ENCODE results near the gene HERPUD1.

The HERPUD1 gene

GRCh38 chr16:56936491-56936890, 4.5 kb downstream of the HERPUD1 start:
- no peak for DNase-seq

- DNase-seq: no peak
Observed at GRCh38 chr16:56936950-56937349, 5.0 kb downstream of the HERPUD1 start.

- DNase-seq: peak; percentile 26
Observed at GRCh38 chr16:56938664-56939513, 6.9 kb downstream of the HERPUD1 start.

GRCh38 chr16:56939801-56940200, 7.9 kb downstream of the HERPUD1 start:
- no peak for DNase-seq

DNA sequence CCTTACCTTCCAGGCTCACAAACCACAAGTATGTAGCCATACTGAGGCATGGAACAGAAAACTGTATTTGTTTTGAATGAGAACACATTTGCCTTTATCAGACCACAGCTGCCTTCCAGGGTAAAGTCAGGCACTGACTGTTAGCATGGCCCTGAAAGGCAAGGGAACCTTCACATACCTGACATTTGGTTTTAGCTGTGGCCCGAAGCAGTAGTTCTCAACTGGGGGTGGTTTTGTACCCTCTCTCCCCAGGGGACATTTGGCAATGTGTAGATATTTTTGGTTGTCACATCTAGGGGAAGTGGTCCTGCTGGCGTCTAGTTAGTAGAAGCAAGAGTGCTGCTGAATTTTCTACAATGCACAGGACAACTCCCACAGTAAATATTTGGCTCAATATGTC, 9.2 kb downstream of the HERPUD1 start:
- DNase-seq: no peak

DNA sequence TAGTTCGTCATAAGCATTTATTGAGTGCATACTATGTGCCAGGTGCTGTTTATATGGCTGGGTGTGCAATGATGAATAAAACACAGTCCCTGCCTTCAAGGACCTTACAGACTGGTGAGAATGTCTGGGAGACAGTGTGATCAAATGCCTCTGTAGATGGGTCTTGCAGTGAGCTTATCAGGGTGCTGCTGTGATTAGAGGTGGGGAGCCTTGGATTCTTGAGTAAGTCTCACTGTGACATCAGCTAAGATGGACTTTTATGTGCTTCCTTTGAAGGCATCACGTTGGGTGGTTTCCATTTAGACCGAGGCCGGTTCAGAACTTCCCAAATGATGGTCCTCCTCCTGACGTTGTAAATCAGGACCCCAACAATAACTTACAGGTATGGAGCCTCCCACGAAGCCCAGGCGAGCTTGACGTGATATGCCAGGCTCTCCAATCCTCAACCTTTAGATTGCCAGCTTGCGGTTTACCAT, 10.0 kb downstream of the HERPUD1 start:
- DNase-seq: no peak

- no peak for DNase-seq
Observed at GRCh38 chr16:56943761-56944375, 11.9 kb downstream of the HERPUD1 start.

GRCh38 chr16:56944954-56945839, 13.3 kb downstream of the HERPUD1 start:
- no peak for DNase-seq

DNA sequence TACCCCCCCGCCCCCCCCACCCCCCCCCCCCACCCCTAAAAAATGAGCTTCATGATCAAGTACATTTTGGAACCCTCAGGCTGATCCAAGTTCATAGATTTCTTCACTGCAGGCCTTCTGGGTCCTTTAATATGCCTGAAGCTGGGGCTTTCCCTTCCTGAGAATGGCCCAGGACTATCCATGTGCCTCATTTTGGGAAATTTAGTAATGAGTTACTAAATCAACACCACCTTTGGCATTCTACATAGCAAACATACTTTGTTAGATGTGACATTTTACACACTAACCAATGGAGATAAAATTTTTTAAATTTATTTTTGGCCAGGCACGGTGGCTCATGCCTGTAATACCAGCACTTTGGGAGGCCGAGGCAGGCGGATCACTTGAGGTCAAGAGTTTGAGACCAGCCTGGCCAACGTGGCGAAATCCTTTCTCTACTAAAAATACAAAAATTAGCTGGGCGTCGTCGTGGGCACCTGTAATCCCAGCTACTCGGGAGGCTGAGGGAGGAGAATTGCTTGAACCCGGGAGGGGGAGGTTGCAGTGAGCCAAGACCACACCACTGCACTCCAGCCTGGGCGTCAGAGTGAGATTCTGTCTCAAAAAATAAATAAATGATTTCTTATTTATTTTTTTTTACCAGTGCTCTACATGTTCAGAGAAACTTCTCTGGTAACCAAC, 14.0 kb downstream of the HERPUD1 start:
- no peak for DNase-seq

DNA sequence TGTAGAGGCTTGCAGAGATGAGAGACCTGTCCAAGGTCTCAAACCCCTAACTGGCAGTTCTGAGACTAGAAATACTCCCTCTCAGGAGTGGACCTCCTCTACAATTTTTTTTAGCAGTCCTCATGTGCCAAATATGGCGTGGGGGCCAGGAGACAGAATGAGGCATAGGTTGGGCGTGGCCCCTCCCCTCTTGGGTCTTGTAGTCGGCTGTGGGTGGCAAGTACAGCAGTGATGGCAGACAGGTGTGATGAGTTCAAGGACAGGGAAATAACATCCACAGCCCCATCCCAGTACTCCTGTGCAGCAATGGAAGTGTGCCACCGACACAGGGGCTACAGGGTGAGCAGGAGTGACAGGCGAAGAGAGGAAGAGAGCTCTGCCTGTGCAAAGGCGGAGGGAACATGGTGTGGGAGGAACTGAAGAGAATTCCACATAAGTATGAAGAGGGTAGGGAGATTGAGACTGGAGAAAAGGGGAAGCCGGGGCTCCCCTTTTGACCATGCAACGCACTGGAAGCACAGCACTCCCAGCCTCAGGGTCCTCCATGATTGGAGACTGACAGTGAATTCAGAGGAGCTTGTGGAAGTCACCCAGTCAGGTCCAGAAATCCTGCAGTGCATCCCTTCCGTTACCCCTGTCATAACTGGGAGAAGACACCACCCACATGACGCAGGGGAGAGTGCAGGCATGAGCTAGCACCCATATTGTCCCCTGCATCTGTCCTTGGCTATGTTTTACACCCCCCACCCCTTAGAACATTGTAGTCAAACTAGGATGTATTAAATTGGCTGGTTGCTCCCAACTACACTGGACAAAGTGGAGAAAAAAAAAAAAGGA, 15.0 kb downstream of the HERPUD1 start:
- DNase-seq: no peak

DNA sequence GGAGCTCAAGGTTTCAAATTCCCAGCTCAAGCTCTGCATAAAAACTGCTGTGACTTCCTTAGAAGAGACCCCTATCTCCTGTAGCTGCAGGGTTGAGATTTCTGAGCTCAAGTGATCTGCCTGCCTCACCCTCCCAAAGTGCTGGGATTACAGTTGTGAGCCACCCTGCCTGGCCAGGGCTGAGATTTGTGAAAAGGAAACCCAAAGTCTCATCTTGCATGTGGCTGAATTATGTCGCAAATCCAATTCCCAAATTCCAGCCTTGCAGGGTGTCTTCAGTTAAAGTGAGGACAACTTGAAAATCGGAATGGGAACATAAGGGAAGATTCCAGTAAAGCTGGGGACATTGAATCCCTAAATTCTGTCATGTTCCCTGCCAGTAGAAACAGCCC, 15.7 kb downstream of the HERPUD1 start:
- DNase-seq: no peak

GRCh38 chr16:56948234-56948633, 16.3 kb downstream of the HERPUD1 start:
- no peak for DNase-seq

GRCh38 chr16:56950051-56950450, 18.1 kb downstream of the HERPUD1 start:
- no peak for DNase-seq

DNA sequence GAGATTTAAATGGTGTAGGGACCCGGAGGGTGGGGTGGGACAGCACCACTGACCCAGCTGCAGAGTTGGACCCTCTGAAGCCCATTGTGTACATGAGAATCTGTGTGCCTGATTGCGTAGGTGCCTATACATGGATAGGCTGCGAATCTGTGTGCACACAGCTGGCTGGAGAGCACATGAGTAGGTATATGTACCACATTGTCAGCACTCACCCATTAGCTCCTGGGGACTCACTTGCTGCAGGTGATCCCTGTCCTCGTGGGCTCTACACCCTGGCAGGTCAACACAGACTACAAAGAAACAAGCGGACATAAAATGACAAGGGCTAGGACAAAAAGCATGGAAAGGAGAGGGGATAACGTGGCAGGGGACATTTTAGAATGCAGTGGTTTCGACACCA, 18.5 kb downstream of the HERPUD1 start:
- DNase-seq: no peak

DNA sequence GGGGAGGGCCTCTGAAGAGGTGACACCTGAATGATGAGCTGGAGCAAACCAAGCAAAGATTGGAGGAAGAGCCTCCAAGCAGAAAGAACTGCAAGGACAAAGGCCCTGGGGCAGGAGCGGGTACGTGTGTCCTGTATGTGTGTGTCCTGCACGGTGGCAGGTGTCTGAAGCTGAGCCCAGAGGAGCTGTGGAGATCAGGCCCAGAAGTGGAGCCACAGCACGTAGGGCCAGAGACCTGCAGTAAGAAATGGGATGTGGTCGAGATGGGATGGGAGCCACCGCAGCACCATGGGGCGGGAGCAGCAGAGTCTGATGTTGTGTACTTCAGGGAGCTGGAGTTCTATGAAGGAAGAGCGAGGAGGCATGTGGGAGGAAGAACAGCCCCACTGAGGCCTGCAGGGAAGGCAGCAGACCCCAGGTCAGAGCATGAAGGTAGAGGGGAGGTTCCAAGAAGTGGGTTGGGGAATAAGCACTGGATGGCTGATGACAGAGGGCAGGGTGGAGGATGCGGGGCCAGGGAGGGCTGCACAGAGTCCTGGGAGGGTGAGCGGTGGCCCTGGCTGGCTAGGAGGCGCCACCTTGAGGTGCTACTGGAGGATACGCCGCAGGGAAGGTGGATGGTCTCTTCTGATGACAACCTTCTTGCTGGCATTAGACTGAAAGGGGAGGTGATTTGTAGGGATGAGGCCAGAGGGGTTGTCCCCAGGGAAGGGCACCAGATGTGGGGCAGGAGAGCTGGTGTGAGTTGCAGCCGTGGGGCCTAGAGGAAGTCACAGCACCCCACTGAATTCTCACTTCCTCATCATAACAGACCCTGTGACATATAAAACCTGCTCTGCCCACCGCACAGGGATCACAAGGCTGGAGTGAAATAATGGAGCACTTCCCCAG, 19.2 kb downstream of the HERPUD1 start:
- peak; percentile 52 for DNase-seq

DNA sequence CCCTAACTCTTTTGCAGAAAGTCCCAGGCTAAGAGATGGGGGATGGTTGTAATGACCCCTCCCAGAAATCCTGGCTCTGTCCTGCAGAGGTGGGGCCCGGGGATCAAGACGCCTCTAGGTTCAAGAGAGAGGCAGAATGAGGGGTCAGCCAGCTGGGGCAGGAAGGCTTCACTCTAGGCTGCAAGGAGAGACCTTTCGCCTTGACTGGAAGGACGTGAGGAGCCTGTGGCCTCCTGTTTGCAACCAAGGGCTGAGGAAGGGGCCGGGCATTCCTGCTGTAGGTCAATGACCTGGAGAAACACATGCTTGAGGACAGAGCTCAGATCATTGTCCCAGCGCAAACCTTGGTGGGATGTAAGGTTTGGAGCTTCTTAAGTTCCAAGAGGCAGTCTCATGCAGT, 21.1 kb downstream of the HERPUD1 start:
- DNase-seq: no peak

GRCh38 chr16:56956076-56956475, 24.1 kb downstream of the HERPUD1 start:
- no peak for DNase-seq

DNA sequence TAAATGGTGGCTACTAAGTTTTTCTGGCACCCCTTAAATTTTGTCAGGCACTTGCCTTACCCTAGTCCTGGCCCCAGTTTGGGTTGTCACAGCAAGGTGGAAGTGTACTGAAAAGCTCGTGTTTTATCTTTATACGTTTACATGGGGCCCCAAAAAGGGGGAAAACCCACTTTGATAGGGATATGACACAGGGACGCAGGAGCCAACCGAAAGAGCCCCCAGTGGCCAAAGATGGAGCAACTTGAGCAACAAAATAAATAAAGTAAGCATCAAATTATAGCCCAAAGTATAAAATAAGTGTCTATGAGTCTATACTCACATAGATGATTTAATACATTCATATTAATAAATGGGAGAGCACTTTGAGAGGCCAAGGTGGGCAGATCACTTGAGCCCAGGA, 24.8 kb downstream of the HERPUD1 start:
- no peak for DNase-seq

DNA sequence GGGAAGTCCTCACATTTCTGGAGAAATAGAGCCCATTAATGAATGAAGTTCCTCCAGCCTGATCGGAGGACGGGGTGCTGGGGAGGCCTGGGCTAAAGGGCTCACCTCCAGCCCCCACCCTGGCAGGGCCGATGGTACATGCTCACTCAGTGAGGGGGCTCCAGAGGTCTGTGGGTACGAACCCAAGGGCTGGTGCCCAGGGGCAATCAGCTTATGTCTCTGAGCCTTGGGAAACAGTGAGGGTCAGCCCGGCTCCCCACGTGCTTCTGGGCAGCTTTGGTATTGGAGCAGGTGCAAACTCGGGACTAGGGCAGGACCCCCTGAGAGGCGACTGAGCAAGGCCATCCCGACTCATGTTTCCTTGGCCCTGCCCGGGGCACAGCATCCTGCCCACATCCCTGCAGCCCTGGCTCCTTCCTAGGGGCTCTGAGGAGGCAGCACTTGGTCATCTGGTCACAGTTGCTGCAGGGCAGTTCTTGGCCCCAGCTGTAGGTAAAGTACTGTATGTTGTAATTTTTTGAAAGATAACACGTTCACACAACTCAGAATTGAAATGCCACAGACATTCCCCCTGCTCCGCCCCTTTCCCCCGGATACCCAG, 28.8 kb downstream of the HERPUD1 start:
- no peak for DNase-seq

DNA sequence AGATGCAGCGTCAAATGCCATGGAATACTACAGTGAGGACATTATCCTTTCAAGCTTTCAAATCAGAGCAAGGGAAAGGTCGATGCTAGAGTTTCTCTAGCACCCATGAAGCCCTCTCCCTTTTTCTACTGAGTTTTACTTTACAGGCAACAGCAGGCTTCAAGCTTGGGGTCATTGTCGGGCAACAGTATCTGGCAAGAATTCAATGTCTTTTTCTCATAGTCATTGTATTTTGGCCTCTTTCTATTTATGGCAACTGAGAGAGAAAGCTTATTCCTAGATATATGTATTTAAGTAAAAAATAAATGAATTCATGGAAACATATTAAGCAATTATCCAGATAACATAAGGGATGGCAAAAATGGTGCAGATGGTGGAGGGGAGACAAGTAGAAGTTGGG, 29.4 kb downstream of the HERPUD1 start:
- no peak for DNase-seq
